ENCODE data around the gene RFWD3. TPM values are rescaled to one million over a fixed set of nuclear protein-coding genes. Genes with fewer than 3 reads are reported as not detected.

RFWD3 gene
- total RNA-seq, 6 experiments from 2014 or later = 5.4 to 10.3 (median 7.3) TPM

- Histone ChIP-seq H3K4me1 (peaks cover 0 to 34% (median 12%) of the 10 kb centered on the region in 4 donors), H3K36me3 (peaks cover 0 to 27% (median 5%) of the 10 kb centered on the region in 4 donors), H3K27ac (no peak overlapping the region), H3K27me3 (no peaks in the 10 kb centered on the region), H3K4me3 (no peak overlapping the region), H3K9me3 (no peaks in the 10 kb centered on the region)
- TF ChIP-seq POLR2A (IDR thresholded peaks at IDR 0.05) = no peak
- no peak for TF ChIP-seq CTCF (IDR thresholded peaks at IDR 0.05)
- no peak for ATAC-seq
- intact Hi-C loops (cut with DNase I) = no loop called here
- DNase-seq = no peak
- WGBS (ENCODE audit: insufficient coverage, low coverage, low lambda C conversion rate, missing lambda C conversion rate) = 80% methylated on average over 4 of the region's 7 CpGs
These were observed 33.0 kb downstream of the RFWD3 start for GRCh38 chr16:74633686-74634085.

GRCh38 chr16:74627506-74628220 lies 39.0 kb downstream of the RFWD3 start:
- DNase-seq (peak; percentile 82 to 96 (median 92)), ATAC-seq (peak; percentile 88 to 95 (median 92))
- Histone ChIP-seq H3K4me3 (no peak overlapping the region), H3K4me1 (peaks cover 0 to 52% (median 14%) of the 10 kb centered on the region in 4 donors), H3K36me3 (peaks cover 0 to 36% (median 6%) of the 10 kb centered on the region in 4 donors), H3K27ac (peak overlapping the region; percentile 59 to 95 (median 94)), H3K9me3 (no peaks in the 10 kb centered on the region), H3K27me3 (no peaks in the 10 kb centered on the region)
- TF ChIP-seq CTCF (IDR thresholded peaks at IDR 0.05) (peak in 2 of 4 donors; percentile 12 to 55), POLR2A (IDR thresholded peaks at IDR 0.05) (no peak)
- intact Hi-C loops (cut with DNase I) = loop anchor here in 1 of 2 donors (10.0 kb wide), 1 partner anchor 173 kb away; no protein-coding TSS in a partner anchor
- 29% methylated on average over 5 of the region's 6 CpGs for WGBS (ENCODE audit: insufficient coverage, low coverage, low lambda C conversion rate, missing lambda C conversion rate)

GRCh38 chr16:74626741-74627416 lies 39.8 kb downstream of the RFWD3 start:
- H3K4me1 ChIP-seq = peaks cover 0 to 52% (median 14%) of the 10 kb centered on the region in 4 donors
- peaks cover 0 to 35% (median 6%) of the 10 kb centered on the region in 4 donors for H3K36me3 ChIP-seq
- no peaks in the 10 kb centered on the region for H3K9me3 ChIP-seq
- no peak for DNase-seq
- no peaks in the 10 kb centered on the region for H3K27me3 ChIP-seq
- ATAC-seq = peak in 1 of 4 donors; percentile 4
- TF ChIP-seq POLR2A (IDR thresholded peaks at IDR 0.05) (no peak), CTCF (IDR thresholded peaks at IDR 0.05) (no peak)
- intact Hi-C loops (cut with DNase I) = loop anchor here in 1 of 2 donors (10.0 kb wide), 1 partner anchor 172 kb away; no protein-coding TSS in a partner anchor
- H3K4me3 ChIP-seq = no peak overlapping the region
- H3K27ac ChIP-seq = peak overlapping the region; percentile 52 to 95 (median 94)
- 30% methylated on average over 1 of the region's 1 CpG for WGBS (ENCODE audit: insufficient coverage, low coverage, low lambda C conversion rate, missing lambda C conversion rate)

DNA sequence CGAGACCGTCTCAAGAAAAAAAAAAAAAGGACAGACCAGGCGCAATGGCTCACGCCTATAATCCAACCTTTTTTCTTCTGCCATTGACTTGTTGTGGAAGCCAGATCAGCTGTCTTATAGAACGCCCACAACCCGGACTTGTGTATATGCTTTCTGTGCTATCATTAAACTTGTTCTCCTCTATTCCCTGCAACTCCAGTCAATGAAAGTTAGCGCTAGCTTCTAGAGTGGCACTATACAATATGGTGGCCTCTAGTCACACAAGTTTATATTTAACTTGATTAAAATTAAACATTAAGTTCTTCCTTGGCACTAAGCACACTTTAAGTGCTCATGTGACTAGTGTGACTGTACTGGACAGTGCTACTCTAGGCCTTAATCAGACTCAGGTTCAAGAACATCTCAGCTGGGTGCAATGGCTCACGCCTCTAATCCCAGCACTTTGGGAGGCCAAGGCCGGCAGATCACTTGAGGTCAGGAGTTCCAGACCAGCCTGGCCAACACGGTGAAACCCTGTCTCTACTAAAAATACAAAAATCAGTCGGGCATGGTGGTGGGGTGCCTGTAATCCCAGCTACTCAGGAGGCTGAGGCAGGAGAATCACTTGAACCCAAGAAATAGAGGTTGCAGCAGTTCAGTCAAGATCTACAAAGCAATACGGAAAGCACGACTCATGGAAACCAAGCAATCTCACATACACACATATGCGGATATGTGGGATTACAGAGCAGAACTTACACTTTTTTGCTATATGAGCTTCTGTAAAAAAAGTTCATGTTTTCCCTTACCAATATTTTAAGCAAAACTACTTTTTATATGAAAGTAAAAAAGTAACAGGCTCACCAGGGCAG lies 41.0 kb downstream of the RFWD3 start:
- DNase-seq (peak in 1 of 3 donors; percentile 63), ATAC-seq (peak; percentile 37 to 66 (median 42))
- Histone ChIP-seq H3K4me3 (no peak overlapping the region), H3K9me3 (no peaks in the 10 kb centered on the region), H3K27me3 (no peaks in the 10 kb centered on the region), H3K4me1 (peaks cover 0 to 52% (median 14%) of the 10 kb centered on the region in 4 donors), H3K27ac (peak overlapping the region in 2 of 3 donors; percentile 49 to 95), H3K36me3 (peaks cover 0 to 27% (median 4%) of the 10 kb centered on the region in 4 donors)
- intact Hi-C loops (cut with DNase I) = loop anchor here in 1 of 2 donors (10.0 kb wide), 1 partner anchor 171 kb away; no protein-coding TSS in a partner anchor
- WGBS (ENCODE audit: insufficient coverage, low coverage, low lambda C conversion rate, missing lambda C conversion rate) = 74% methylated on average over 11 of the region's 14 CpGs
- no peak for TF ChIP-seq POLR2A (IDR thresholded peaks at IDR 0.05)
- no peak for TF ChIP-seq CTCF (IDR thresholded peaks at IDR 0.05)

Measured in right lobe of liver (tissue), 6 donors.